ENCODE results near the gene C1orf216. TPM values are rescaled to one million over a fixed set of nuclear protein-coding genes. Genes with fewer than 3 reads are reported as not detected.

The C1orf216 gene
- total and polyA plus RNA-seq, 2 of the 8 experiments (the other 6 are each of a cell fraction or from before 2014, with no cell fraction given): 7.5 to 10.8 TPM

DNA sequence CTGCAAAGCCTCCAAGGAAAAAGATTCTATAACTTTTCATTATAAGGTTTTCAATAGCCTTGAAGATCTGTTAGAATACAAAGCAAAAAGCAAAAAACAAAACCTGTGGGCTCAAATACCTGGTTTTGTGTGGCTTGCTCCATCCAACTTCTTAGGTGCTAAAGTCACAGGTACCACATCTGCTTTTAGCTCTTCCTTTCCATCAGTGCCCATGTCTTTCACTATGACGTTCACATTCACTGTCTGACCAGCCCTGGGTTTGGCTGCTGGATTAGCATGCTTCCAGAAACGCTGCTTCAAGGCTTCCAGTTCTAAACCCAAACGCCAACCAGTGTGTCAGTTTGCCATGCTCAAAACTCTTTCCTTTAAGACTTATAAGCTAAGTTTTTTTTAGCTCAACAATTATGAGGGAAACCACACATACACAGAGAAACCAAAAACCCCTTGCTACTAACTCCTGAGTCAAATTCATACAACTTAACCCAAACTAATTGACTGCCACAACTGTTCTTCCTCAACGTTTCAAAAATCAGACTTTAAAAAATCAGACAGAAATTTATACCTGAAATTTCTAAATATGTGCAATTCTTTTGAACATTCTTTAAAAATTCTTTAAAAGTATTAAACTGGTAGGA is 35.1 kb upstream of the C1orf216 start (continued):
- TF ChIP-seq, protein P1, sequence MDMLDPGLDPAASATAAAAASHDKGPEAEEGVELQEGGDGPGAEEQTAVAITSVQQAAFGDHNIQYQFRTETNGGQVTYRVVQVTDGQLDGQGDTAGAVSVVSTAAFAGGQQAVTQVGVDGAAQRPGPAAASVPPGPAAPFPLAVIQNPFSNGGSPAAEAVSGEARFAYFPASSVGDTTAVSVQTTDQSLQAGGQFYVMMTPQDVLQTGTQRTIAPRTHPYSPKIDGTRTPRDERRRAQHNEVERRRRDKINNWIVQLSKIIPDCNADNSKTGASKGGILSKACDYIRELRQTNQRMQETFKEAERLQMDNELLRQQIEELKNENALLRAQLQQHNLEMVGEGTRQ (IDR thresholded peaks at IDR 0.05; ENCODE audit: low read length): no peak
- TF ChIP-seq RFX5 (IDR thresholded peaks at IDR 0.05; ENCODE audit: borderline replicate concordance, low read depth, low read length): no peak
- TF ChIP-seq SIX5 (IDR thresholded peaks at IDR 0.05; ENCODE audit: low read depth, low read length): no peak
